GM23338 (cell line): ENCODE results near the gene ALOX15B. TPM values are rescaled to one million over a fixed set of nuclear protein-coding genes. Genes with fewer than 3 reads are reported as not detected.

ENCODE experiments used
- ATAC-seq: fragments of 200-7000 bp; cut with Tn5 transposase; 3 replicates; pipeline ENCODE4 v1.9.1; 2020
- DNase-seq: peaks from one replicate; pipeline ENCODE4 v3.0.0-alpha.2; 2015; ENCODE audit warnings: low spot score
- H2AFZ ChIP-seq: fragments of 200-600 bp; sonication (generic); 2 replicates; pipeline ENCODE4 v1.8.0; 2016; ENCODE audit warnings: antibody characterized with exemption, mild to moderate bottlenecking, moderate library complexity
- H3F3A ChIP-seq: fragments of 200-600 bp; sonication (generic); replicated peaks from 2 replicates; pipeline ENCODE4 v1.8.0; 2017; ENCODE audit warnings: antibody characterized with exemption, mixed run types, low read depth
- H3K27ac ChIP-seq: fragments of 200-600 bp; sonication (generic); 2 replicates; pipeline ENCODE4 v1.6.1; 2016; ENCODE audit warnings: low read depth
- H3K27me3 ChIP-seq: fragments of 200-600 bp; sonication (generic); 2 replicates; pipeline ENCODE4 v1.8.0; 2016; ENCODE audit warnings: mild to moderate bottlenecking, mixed run types, moderate library complexity; ENCODE audit not compliant: insufficient read depth
- H3K36me3 ChIP-seq: fragments of 200-600 bp; sonication (generic); 2 replicates; pipeline ENCODE4 v1.8.0; 2016; ENCODE audit warnings: mild to moderate bottlenecking; ENCODE audit not compliant: insufficient read depth
- H3K4me1 ChIP-seq: fragments of 200-600 bp; sonication (generic); 2 replicates; pipeline ENCODE4 v1.8.0; 2016; ENCODE audit warnings: mild to moderate bottlenecking, moderate library complexity; ENCODE audit not compliant: insufficient read depth
- H3K4me2 ChIP-seq: fragments of 200-600 bp; sonication (generic); 2 replicates; pipeline ENCODE4 v1.7.1; 2017; ENCODE audit warnings: mixed run types
- H3K4me3 ChIP-seq: fragments of 200-600 bp; sonication (generic); 2 replicates; pipeline ENCODE4 v1.6.1; 2016; ENCODE audit warnings: mixed run types
- H3K79me2 ChIP-seq: fragments of 200-600 bp; sonication (generic); replicated peaks from 2 replicates; pipeline ENCODE4 v1.8.0; 2017; ENCODE audit warnings: mild to moderate bottlenecking; ENCODE audit not compliant: insufficient read depth
- H3K9me2 ChIP-seq: fragments of 200-600 bp; sonication (generic); 2 replicates; pipeline ENCODE4 v1.8.0; 2017; ENCODE audit not compliant: insufficient read depth
- H4K20me1 ChIP-seq: fragments of 200-600 bp; sonication (generic); replicated peaks from 2 replicates; pipeline ENCODE4 v1.8.0; 2017; ENCODE audit warnings: mild to moderate bottlenecking; ENCODE audit not compliant: insufficient read depth
- H3K27ac Mint-ChIP-seq: 2 replicates; pipeline ENCODE4 v1.8.0; 2020; ENCODE audit warnings: inconsistent platforms, mild to moderate bottlenecking, moderate library complexity, mixed read lengths
- H3K27me3 Mint-ChIP-seq: 3 replicates; pipeline ENCODE4 v1.8.0; 2022; ENCODE audit warnings: low read depth, mild to moderate bottlenecking, moderate library complexity, mixed read lengths, inconsistent platforms; ENCODE audit not compliant: insufficient read depth, poor library complexity
- H3K36me3 Mint-ChIP-seq: 3 replicates; pipeline ENCODE4 v1.8.0; 2021; ENCODE audit warnings: low read depth, mild to moderate bottlenecking, inconsistent platforms, moderate library complexity, mixed read lengths
- H3K4me1 Mint-ChIP-seq: 3 replicates; pipeline ENCODE4 v1.8.0; 2020; ENCODE audit warnings: mild to moderate bottlenecking, inconsistent platforms, mixed read lengths
- H3K4me3 Mint-ChIP-seq: 3 replicates; pipeline ENCODE4 v1.8.0; 2021; ENCODE audit warnings: moderate library complexity, mild to moderate bottlenecking, inconsistent platforms, mixed read lengths
- H3K9me3 Mint-ChIP-seq: 3 replicates; pipeline ENCODE4 v1.8.0; 2020; ENCODE audit warnings: moderate library complexity, mild to moderate bottlenecking, inconsistent platforms, mixed read lengths
- CREB1 ChIP-seq: fragments of 250-450 bp; sonication (Bioruptor Pico); IDR thresholded peaks from 2 replicates; pipeline ENCODE4 v1.5.0; 2020; ENCODE audit warnings: low read depth, mild to moderate bottlenecking, moderate library complexity
- EZH2 ChIP-seq: fragments of 200-600 bp; sonication (generic); IDR thresholded peaks from one replicate; pipeline ENCODE4 v1.8.0; 2017; ENCODE audit warnings: antibody characterized with exemption, mild to moderate bottlenecking, low read depth; ENCODE audit not compliant: unreplicated experiment
- EZH2phosphoT487 ChIP-seq: fragments of 200-600 bp; sonication (generic); IDR thresholded peaks from one replicate; pipeline ENCODE4 v1.8.1; 2018; ENCODE audit warnings: antibody characterized with exemption; ENCODE audit not compliant: unreplicated experiment
- JUNB ChIP-seq: IDR thresholded peaks from one replicate; pipeline ENCODE4 v1.6.1; 2016; ENCODE audit warnings: antibody characterized with exemption; ENCODE audit not compliant: unreplicated experiment
- NANOG ChIP-seq: IDR thresholded peaks from 2 replicates; pipeline ENCODE4 v1.6.1; 2016; ENCODE audit warnings: antibody characterized with exemption, borderline replicate concordance
- POLR2AphosphoS5 ChIP-seq: IDR thresholded peaks from 2 replicates; pipeline ENCODE4 v1.6.1; 2016; ENCODE audit warnings: antibody characterized with exemption, low read depth
- STAT1 ChIP-seq: IDR thresholded peaks from one replicate; pipeline ENCODE4 v1.6.1; 2016; ENCODE audit warnings: antibody characterized with exemption; ENCODE audit not compliant: unreplicated experiment
- ZNF114 ChIP-seq: fragments of 250-450 bp; sonication (Bioruptor Pico); IDR thresholded peaks from 2 replicates; pipeline ENCODE4 v1.5.0; 2020; ENCODE audit warnings: mild to moderate bottlenecking, moderate library complexity
- polyA plus RNA-seq: library from polyadenylated mRNA; unstranded; fragments of >200 nt; fragmentation: Nextera tagmentation; extraction: Ambion mirVana; gene quantifications from 2 replicates; pipeline ENCODE4 v1.2.1, GENCODE V29; 2016
- total RNA-seq: library from RNA; depleted of rRNA; stranded (reverse); fragments of >200 nt; shearing (Covaris generic); gene quantifications from 2 replicates; pipeline ENCODE4 v1.2.3, GENCODE V29; 2014
- TF ChIP-seq, protein P1 (sequence below), 2 experiments: fragments of 200-600 bp in 1 of 2; sonication (generic) in 1 of 2; conservative IDR thresholded peaks; 2 replicates each; pipeline versions ENCODE4 v1.5.1 to v1.6.1; 2016 to 2017; ENCODE audit warnings: antibody characterized with exemption in 2 of 2, low read depth in 2 of 2, mild to moderate bottlenecking in 2 of 2, moderate library complexity in 1 of 2
- TF ChIP-seq, protein P2 (sequence below): IDR thresholded peaks from 2 replicates; pipeline ENCODE4 v1.6.1; 2016; ENCODE audit warnings: antibody characterized with exemption
- TF ChIP-seq, protein P3 (sequence below): IDR thresholded peaks from one replicate; pipeline ENCODE4 v1.6.1; 2018; ENCODE audit warnings: antibody characterized with exemption; ENCODE audit not compliant: unreplicated experiment

Gene ALOX15B
- total and polyA plus RNA-seq, 2 experiments from 2014 or later, result 0.42 to 0.45 TPM

DNA sequence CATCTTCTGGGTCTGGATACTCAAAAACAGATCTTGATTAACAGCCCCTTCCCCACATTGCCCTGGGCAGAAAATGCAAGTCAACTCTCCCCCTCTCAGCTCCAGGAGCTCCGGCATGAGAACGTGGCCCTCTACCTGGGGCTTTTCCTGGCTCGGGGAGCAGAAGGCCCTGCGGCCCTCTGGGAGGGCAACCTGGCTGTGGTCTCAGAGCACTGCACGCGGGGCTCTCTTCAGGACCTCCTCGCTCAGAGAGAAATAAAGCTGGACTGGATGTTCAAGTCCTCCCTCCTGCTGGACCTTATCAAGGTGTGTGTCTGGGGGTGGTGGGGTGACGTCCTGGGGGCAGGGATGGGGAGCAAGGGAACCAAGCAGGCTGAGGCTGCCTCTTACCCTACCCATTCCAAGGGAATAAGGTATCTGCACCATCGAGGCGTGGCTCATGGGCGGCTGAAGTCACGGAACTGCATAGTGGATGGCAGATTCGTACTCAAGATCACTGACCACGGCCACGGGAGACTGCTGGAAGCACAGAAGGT lies 26.7 kb upstream of the ALOX15B start:
- Histone ChIP-seq H3K4me3 (no peak overlapping the region), H3F3A (no peaks in the 10 kb centered on the region), H3K4me1 (no peaks in the 10 kb centered on the region), H2AFZ (no peak overlapping the region), H3K27ac (no peak overlapping the region), H4K20me1 (no peaks in the 10 kb centered on the region), H3K4me2 (no peak overlapping the region), H3K9me2 (no peaks in the 10 kb centered on the region), H3K27me3 (peaks cover 39% of the 10 kb centered on the region), H3K79me2 (no peaks in the 10 kb centered on the region), H3K36me3 (no peaks in the 10 kb centered on the region)
- no peaks in the 10 kb centered on the region for H3K36me3 Mint-ChIP-seq
- H3K27ac Mint-ChIP-seq, result no peak overlapping the region
- H3K27me3 Mint-ChIP-seq, result peaks cover 20% of the 10 kb centered on the region
- ATAC-seq (no peak), DNase-seq (no peak)
- H3K4me3 Mint-ChIP-seq, result no peak overlapping the region
- H3K9me3 Mint-ChIP-seq, result no peaks in the 10 kb centered on the region
- TF ChIP-seq JUNB (no peak), POLR2AphosphoS5 (no peak), CREB1 (CRISPR knock-in tag) (no peak), EZH2 (no peak)
- TF ChIP-seq, protein P1, sequence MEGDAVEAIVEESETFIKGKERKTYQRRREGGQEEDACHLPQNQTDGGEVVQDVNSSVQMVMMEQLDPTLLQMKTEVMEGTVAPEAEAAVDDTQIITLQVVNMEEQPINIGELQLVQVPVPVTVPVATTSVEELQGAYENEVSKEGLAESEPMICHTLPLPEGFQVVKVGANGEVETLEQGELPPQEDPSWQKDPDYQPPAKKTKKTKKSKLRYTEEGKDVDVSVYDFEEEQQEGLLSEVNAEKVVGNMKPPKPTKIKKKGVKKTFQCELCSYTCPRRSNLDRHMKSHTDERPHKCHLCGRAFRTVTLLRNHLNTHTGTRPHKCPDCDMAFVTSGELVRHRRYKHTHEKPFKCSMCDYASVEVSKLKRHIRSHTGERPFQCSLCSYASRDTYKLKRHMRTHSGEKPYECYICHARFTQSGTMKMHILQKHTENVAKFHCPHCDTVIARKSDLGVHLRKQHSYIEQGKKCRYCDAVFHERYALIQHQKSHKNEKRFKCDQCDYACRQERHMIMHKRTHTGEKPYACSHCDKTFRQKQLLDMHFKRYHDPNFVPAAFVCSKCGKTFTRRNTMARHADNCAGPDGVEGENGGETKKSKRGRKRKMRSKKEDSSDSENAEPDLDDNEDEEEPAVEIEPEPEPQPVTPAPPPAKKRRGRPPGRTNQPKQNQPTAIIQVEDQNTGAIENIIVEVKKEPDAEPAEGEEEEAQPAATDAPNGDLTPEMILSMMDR (conservative IDR thresholded peaks at IDR 0.05; ENCODE audit: low read depth in 2 of 2), result no peak
- H3K4me1 Mint-ChIP-seq, result peaks cover 10% of the 10 kb centered on the region

DNA sequence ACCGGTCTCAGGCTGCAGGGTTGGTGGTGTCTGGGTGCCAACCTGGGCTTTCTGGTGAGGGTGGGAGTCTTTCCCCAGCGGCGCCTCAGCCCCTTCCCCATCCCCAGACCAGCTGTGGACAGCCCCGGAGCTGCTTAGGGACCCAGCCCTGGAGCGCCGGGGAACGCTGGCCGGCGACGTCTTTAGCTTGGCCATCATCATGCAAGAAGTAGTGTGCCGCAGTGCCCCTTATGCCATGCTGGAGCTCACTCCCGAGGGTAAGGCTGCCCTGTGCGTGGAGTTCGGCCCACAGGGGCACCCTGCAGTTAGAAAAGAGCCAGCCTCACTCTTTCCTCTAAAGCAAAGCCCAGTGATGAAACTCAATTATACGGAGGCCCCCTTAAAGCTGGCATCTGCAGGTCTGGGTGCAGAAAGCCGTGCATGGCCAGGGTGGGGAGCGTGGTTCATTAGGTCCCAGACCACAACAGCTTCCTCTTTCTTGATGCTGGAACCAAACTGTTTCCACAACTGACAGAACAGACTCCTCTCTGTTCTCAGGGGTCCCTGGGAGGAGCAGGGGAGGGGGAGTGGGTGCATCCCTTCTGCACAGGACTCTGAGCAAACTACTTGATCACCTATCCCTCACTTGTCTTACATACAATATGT lies 25.7 kb upstream of the ALOX15B start:
- no peak overlapping the region for H3K27ac Mint-ChIP-seq
- H3K9me2 ChIP-seq, result no peaks in the 10 kb centered on the region
- H3K27ac ChIP-seq, result no peak overlapping the region
- 0 out of 3 replicates have a peak, but pooled peaks cover 2% of the 10 kb centered on the region for H3K4me1 Mint-ChIP-seq
- H3K9me3 Mint-ChIP-seq, result no peaks in the 10 kb centered on the region
- H3K36me3 Mint-ChIP-seq, result no peaks in the 10 kb centered on the region
- no peak overlapping the region; the same call in 2 of the 3 replicates for H3K4me3 Mint-ChIP-seq
- H3K79me2 ChIP-seq, result no peaks in the 10 kb centered on the region
- peaks cover 41% of the 10 kb centered on the region for H3K27me3 ChIP-seq
- H2AFZ ChIP-seq, result no peak overlapping the region
- TF ChIP-seq JUNB (no peak), STAT1 (no peak), ZNF114 (CRISPR knock-in tag) (no peak), CREB1 (CRISPR knock-in tag) (no peak), POLR2AphosphoS5 (no peak), NANOG (no peak), EZH2phosphoT487 (no peak)
- TF ChIP-seq, protein P1 (conservative IDR thresholded peaks at IDR 0.05; ENCODE audit: low read depth in 2 of 2), result no peak
- TF ChIP-seq, protein P2, sequence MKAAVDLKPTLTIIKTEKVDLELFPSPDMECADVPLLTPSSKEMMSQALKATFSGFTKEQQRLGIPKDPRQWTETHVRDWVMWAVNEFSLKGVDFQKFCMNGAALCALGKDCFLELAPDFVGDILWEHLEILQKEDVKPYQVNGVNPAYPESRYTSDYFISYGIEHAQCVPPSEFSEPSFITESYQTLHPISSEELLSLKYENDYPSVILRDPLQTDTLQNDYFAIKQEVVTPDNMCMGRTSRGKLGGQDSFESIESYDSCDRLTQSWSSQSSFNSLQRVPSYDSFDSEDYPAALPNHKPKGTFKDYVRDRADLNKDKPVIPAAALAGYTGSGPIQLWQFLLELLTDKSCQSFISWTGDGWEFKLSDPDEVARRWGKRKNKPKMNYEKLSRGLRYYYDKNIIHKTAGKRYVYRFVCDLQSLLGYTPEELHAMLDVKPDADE, result no peak
- TF ChIP-seq, protein P3, sequence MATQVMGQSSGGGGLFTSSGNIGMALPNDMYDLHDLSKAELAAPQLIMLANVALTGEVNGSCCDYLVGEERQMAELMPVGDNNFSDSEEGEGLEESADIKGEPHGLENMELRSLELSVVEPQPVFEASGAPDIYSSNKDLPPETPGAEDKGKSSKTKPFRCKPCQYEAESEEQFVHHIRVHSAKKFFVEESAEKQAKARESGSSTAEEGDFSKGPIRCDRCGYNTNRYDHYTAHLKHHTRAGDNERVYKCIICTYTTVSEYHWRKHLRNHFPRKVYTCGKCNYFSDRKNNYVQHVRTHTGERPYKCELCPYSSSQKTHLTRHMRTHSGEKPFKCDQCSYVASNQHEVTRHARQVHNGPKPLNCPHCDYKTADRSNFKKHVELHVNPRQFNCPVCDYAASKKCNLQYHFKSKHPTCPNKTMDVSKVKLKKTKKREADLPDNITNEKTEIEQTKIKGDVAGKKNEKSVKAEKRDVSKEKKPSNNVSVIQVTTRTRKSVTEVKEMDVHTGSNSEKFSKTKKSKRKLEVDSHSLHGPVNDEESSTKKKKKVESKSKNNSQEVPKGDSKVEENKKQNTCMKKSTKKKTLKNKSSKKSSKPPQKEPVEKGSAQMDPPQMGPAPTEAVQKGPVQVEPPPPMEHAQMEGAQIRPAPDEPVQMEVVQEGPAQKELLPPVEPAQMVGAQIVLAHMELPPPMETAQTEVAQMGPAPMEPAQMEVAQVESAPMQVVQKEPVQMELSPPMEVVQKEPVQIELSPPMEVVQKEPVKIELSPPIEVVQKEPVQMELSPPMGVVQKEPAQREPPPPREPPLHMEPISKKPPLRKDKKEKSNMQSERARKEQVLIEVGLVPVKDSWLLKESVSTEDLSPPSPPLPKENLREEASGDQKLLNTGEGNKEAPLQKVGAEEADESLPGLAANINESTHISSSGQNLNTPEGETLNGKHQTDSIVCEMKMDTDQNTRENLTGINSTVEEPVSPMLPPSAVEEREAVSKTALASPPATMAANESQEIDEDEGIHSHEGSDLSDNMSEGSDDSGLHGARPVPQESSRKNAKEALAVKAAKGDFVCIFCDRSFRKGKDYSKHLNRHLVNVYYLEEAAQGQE, result no peak
- no peaks in the 10 kb centered on the region for H3K36me3 ChIP-seq
- no peak overlapping the region for H3K4me2 ChIP-seq
- peaks cover 20% of the 10 kb centered on the region for H3K27me3 Mint-ChIP-seq
- H3K4me1 ChIP-seq, result no peaks in the 10 kb centered on the region
- no peaks in the 10 kb centered on the region for H3F3A ChIP-seq
- H4K20me1 ChIP-seq, result no peaks in the 10 kb centered on the region
- DNase-seq (no peak), ATAC-seq (no peak)
- H3K4me3 ChIP-seq, result no peak overlapping the region
